Measurements from ENCODE around the gene PTPRD.

Gene PTPRD

GRCh38 chr9:10212702-10213101 lies 400.1 kb downstream of the PTPRD start:
- no peaks in the 10 kb centered on the region for H3K36me3 ChIP-seq (ENCODE audit: control insufficient read depth, low read length)
- TF ChIP-seq CTCF (IDR thresholded peaks at IDR 0.05; ENCODE audit: low read depth, low read length, poor library complexity, severe bottlenecking), result no peak
- no peaks in the 10 kb centered on the region for H3K27me3 ChIP-seq (ENCODE audit: control insufficient read depth, low read length)
- no peaks in the 10 kb centered on the region for H3K9me2 ChIP-seq (replicated peaks; ENCODE audit: control insufficient read depth, low read length)
- no peaks in the 10 kb centered on the region for H3K79me2 ChIP-seq (ENCODE audit: control insufficient read depth, low read length)
- H3K4me3 ChIP-seq (ENCODE audit: low read length), result no peak overlapping the region
- H3K27ac ChIP-seq (ENCODE audit: low read depth, low read length), result no peak overlapping the region
- H3K9me3 ChIP-seq (ENCODE audit: control insufficient read depth, insufficient read depth, low read length), result no peaks in the 10 kb centered on the region
- H3F3A ChIP-seq (ENCODE audit: control insufficient read depth, insufficient read depth), result no peaks in the 10 kb centered on the region
- no peak overlapping the region for H3K4me2 ChIP-seq (ENCODE audit: low read length)
- H3K4me1 ChIP-seq (ENCODE audit: control insufficient read depth, low read length), result no peaks in the 10 kb centered on the region
- H4K20me1 ChIP-seq (ENCODE audit: control insufficient read depth, insufficient read depth, low read depth, low read length), result no peaks in the 10 kb centered on the region

DNA sequence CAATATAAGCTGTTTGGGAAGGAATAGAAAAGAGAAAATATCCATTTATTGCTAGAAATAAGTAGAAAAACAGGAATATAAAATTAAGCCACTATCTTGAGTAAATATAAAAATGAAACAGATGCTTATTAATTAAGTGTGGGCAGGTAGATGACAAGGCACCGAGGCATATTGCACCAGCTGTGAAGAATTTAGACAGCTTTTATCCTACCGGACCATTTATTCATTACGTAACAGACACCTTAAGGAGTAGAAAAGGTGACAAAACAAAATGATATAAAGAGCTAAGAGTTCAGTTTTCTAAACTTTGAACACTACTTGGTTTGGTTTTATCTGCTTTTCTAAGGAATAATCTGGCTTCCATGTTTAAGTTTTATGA lies 404.1 kb downstream of the PTPRD start:
- Histone ChIP-seq H3K9me2 (replicated peaks; ENCODE audit: control insufficient read depth, low read length) (no peaks in the 10 kb centered on the region), H3K36me3 (ENCODE audit: control insufficient read depth, low read length) (no peaks in the 10 kb centered on the region), H3K27me3 (ENCODE audit: control insufficient read depth, low read length) (no peaks in the 10 kb centered on the region), H3K4me2 (ENCODE audit: low read length) (no peak overlapping the region), H3K4me3 (ENCODE audit: low read length) (no peak overlapping the region), H3K4me1 (ENCODE audit: control insufficient read depth, low read length) (no peaks in the 10 kb centered on the region), H4K20me1 (ENCODE audit: control insufficient read depth, insufficient read depth, low read depth, low read length) (no peaks in the 10 kb centered on the region), H3K9me3 (ENCODE audit: control insufficient read depth, insufficient read depth, low read length) (no peaks in the 10 kb centered on the region), H3K79me2 (ENCODE audit: control insufficient read depth, low read length) (no peaks in the 10 kb centered on the region), H3F3A (ENCODE audit: control insufficient read depth, insufficient read depth) (no peaks in the 10 kb centered on the region), H3K27ac (ENCODE audit: low read depth, low read length) (no peak overlapping the region)
- no peak for TF ChIP-seq CTCF (IDR thresholded peaks at IDR 0.05; ENCODE audit: low read depth, low read length, poor library complexity, severe bottlenecking)
- no peak for TF ChIP-seq EZH2phosphoT487 (IDR thresholded peaks at IDR 0.05; ENCODE audit: borderline replicate concordance, low read length)

- H3K4me1 ChIP-seq (ENCODE audit: control insufficient read depth, low read length), result no peaks in the 10 kb centered on the region
- no peak overlapping the region for H3K4me3 ChIP-seq (ENCODE audit: low read length)
- no peaks in the 10 kb centered on the region for H3K9me3 ChIP-seq (ENCODE audit: control insufficient read depth, insufficient read depth, low read length)
- H3K4me2 ChIP-seq (ENCODE audit: low read length), result no peak overlapping the region
- no peaks in the 10 kb centered on the region for H3F3A ChIP-seq (ENCODE audit: control insufficient read depth, insufficient read depth)
- no peaks in the 10 kb centered on the region for H3K36me3 ChIP-seq (ENCODE audit: control insufficient read depth, low read length)
- no peaks in the 10 kb centered on the region for H3K27me3 ChIP-seq (ENCODE audit: control insufficient read depth, low read length)
- no peaks in the 10 kb centered on the region for H4K20me1 ChIP-seq (ENCODE audit: control insufficient read depth, insufficient read depth, low read depth, low read length)
- no peak for TF ChIP-seq EZH2phosphoT487 (IDR thresholded peaks at IDR 0.05; ENCODE audit: borderline replicate concordance, low read length)
- no peak for TF ChIP-seq CTCF (IDR thresholded peaks at IDR 0.05; ENCODE audit: low read depth, low read length, poor library complexity, severe bottlenecking)
- H3K79me2 ChIP-seq (ENCODE audit: control insufficient read depth, low read length), result no peaks in the 10 kb centered on the region
- no peaks in the 10 kb centered on the region for H3K9me2 ChIP-seq (replicated peaks; ENCODE audit: control insufficient read depth, low read length)
- no peak overlapping the region for H3K27ac ChIP-seq (ENCODE audit: low read depth, low read length)
Observed at GRCh38 chr9:10204276-10204675, 408.5 kb downstream of the PTPRD start.

GRCh38 chr9:10173561-10173960 lies 439.2 kb downstream of the PTPRD start:
- Histone ChIP-seq H3K9me3 (ENCODE audit: control insufficient read depth, insufficient read depth, low read length) (no peaks in the 10 kb centered on the region), H3K27ac (ENCODE audit: low read depth, low read length) (no peak overlapping the region), H3K36me3 (ENCODE audit: control insufficient read depth, low read length) (no peaks in the 10 kb centered on the region), H3K79me2 (ENCODE audit: control insufficient read depth, low read length) (no peaks in the 10 kb centered on the region), H3K4me1 (ENCODE audit: control insufficient read depth, low read length) (no peaks in the 10 kb centered on the region), H3K27me3 (ENCODE audit: control insufficient read depth, low read length) (no peaks in the 10 kb centered on the region), H3K9me2 (replicated peaks; ENCODE audit: control insufficient read depth, low read length) (no peaks in the 10 kb centered on the region), H3K4me3 (ENCODE audit: low read length) (no peak overlapping the region), H3K4me2 (ENCODE audit: low read length) (no peak overlapping the region), H3F3A (ENCODE audit: control insufficient read depth, insufficient read depth) (no peaks in the 10 kb centered on the region), H4K20me1 (ENCODE audit: control insufficient read depth, insufficient read depth, low read depth, low read length) (no peaks in the 10 kb centered on the region)
- no peak for TF ChIP-seq CTCF (IDR thresholded peaks at IDR 0.05; ENCODE audit: low read depth, low read length, poor library complexity, severe bottlenecking)
- TF ChIP-seq EZH2phosphoT487 (IDR thresholded peaks at IDR 0.05; ENCODE audit: borderline replicate concordance, low read length), result no peak

Data from DOHH2 (cell line).